Activated T-cell treated with anti-CD3 and anti-CD28 coated beads, Interleukin-2, amount 50 U/mL, for 24 hours (primary cell): ENCODE measurements around the gene ZGRF1.
"Not testable (repeated sequence)": the region's sequence is repeated elsewhere in the genome, so short reads cannot be mapped to it uniquely, and the experiment has no call there.

Experiments used
- DNase-seq: peaks from one replicate; pipeline ENCODE4 v3.0.0-alpha.2; 2020
- H3K27ac Mint-ChIP-seq: 2 replicates; pipeline ENCODE4 v1.8.0; 2020; ENCODE audit warnings: mild to moderate bottlenecking, mixed read lengths
- H3K27me3 Mint-ChIP-seq: 2 replicates; pipeline ENCODE4 v1.8.0; 2020; ENCODE audit warnings: mixed read lengths
- H3K36me3 Mint-ChIP-seq: 2 replicates; pipeline ENCODE4 v1.8.0; 2020; ENCODE audit warnings: low read depth, mixed read lengths
- H3K4me1 Mint-ChIP-seq: 2 replicates; pipeline ENCODE4 v1.8.0; 2020; ENCODE audit warnings: low read depth, mixed read lengths
- H3K4me3 Mint-ChIP-seq: 2 replicates; pipeline ENCODE4 v1.8.0; 2020; ENCODE audit warnings: mild to moderate bottlenecking, moderate library complexity, mixed read lengths
- H3K9me3 Mint-ChIP-seq: 2 replicates; pipeline ENCODE4 v1.8.0; 2020; ENCODE audit warnings: mixed read lengths

ZGRF1 gene

GRCh38 chr4:112636688-112637551 is at the start of gene ZGRF1, which contains the start of gene LARP7:
ZGRF1 (minus strand) TSS chr4:112636909; CDS start chr4:112633176, 3,733 bp downstream.
LARP7 (plus strand) TSS chr4:112637143; CDS start chr4:112644670, 7,527 bp downstream.
- no peaks in the 10 kb centered on the region for H3K27me3 Mint-ChIP-seq
- no peak within 1 kb of the TSS for H3K4me3 Mint-ChIP-seq
- no peak within 1 kb of the TSS for H3K27ac Mint-ChIP-seq
- DNase-seq, result peak; percentile 97
- H3K36me3 Mint-ChIP-seq, result peaks cover 21% of the 10 kb centered on the region
- peaks cover 29% of the 10 kb centered on the region for H3K4me1 Mint-ChIP-seq
- no peaks in the 10 kb centered on the region for H3K9me3 Mint-ChIP-seq

GRCh38 chr4:112680996-112681395 is 44.3 kb upstream of the ZGRF1 start:
- Mint-ChIP-seq H3K27ac (no peak overlapping the region), H3K4me3 (no peak overlapping the region), H3K4me1 (no peaks in the 10 kb centered on the region), H3K9me3 (no peaks in the 10 kb centered on the region), H3K27me3 (peaks cover 11% of the 10 kb centered on the region), H3K36me3 (no peaks in the 10 kb centered on the region)
- no peak for DNase-seq

GRCh38 chr4:112677519-112678091 is 40.9 kb upstream of the ZGRF1 start:
- no peak for DNase-seq
- no peaks in the 10 kb centered on the region for H3K4me1 Mint-ChIP-seq
- no peak overlapping the region for H3K27ac Mint-ChIP-seq
- H3K4me3 Mint-ChIP-seq, result no peak overlapping the region
- no peaks in the 10 kb centered on the region for H3K36me3 Mint-ChIP-seq
- no peaks in the 10 kb centered on the region for H3K27me3 Mint-ChIP-seq
- H3K9me3 Mint-ChIP-seq, result no peaks in the 10 kb centered on the region

- no peak for DNase-seq
- Mint-ChIP-seq H3K9me3 (no peaks in the 10 kb centered on the region), H3K27ac (no peak overlapping the region), H3K36me3 (no peaks in the 10 kb centered on the region), H3K27me3 (no peaks in the 10 kb centered on the region), H3K4me1 (no peaks in the 10 kb centered on the region), H3K4me3 (no peak overlapping the region)
Observed at GRCh38 chr4:112674376-112674775, 37.7 kb upstream of the ZGRF1 start.

GRCh38 chr4:112673686-112674085 is 37.0 kb upstream of the ZGRF1 start:
- Mint-ChIP-seq H3K9me3 (no peaks in the 10 kb centered on the region), H3K27ac (no peak overlapping the region), H3K27me3 (no peaks in the 10 kb centered on the region), H3K4me3 (no peak overlapping the region), H3K4me1 (no peaks in the 10 kb centered on the region), H3K36me3 (no peaks in the 10 kb centered on the region)
- DNase-seq, result no peak

- Mint-ChIP-seq H3K4me3 (no peak overlapping the region), H3K4me1 (no peaks in the 10 kb centered on the region), H3K36me3 (no peaks in the 10 kb centered on the region), H3K9me3 (no peaks in the 10 kb centered on the region), H3K27ac (no peak overlapping the region), H3K27me3 (no peaks in the 10 kb centered on the region)
- no peak for DNase-seq
Observed at GRCh38 chr4:112673076-112673475, 36.4 kb upstream of the ZGRF1 start.

- Mint-ChIP-seq H3K4me3 (no peak overlapping the region), H3K9me3 (no peaks in the 10 kb centered on the region), H3K27me3 (no peaks in the 10 kb centered on the region), H3K4me1 (no peaks in the 10 kb centered on the region), H3K36me3 (no peaks in the 10 kb centered on the region), H3K27ac (no peak overlapping the region)
- DNase-seq, result no peak
Observed at GRCh38 chr4:112668131-112668530, 31.4 kb upstream of the ZGRF1 start.

GRCh38 chr4:112664611-112665010 is 27.9 kb upstream of the ZGRF1 start:
- H3K4me3 Mint-ChIP-seq, result no peak overlapping the region
- DNase-seq, result no peak
- no peaks in the 10 kb centered on the region for H3K4me1 Mint-ChIP-seq
- H3K27ac Mint-ChIP-seq, result no peak overlapping the region
- no peaks in the 10 kb centered on the region for H3K9me3 Mint-ChIP-seq
- no peaks in the 10 kb centered on the region for H3K27me3 Mint-ChIP-seq
- no peaks in the 10 kb centered on the region for H3K36me3 Mint-ChIP-seq

- H3K36me3 Mint-ChIP-seq, result peaks cover 70% of the 10 kb centered on the region
- H3K27me3 Mint-ChIP-seq, DNase-seq, H3K4me3 Mint-ChIP-seq, H3K9me3 Mint-ChIP-seq, H3K27ac Mint-ChIP-seq, H3K4me1 Mint-ChIP-seq: not testable (repeated sequence)
Observed at GRCh38 chr4:112656115-112656514, 19.4 kb upstream of the ZGRF1 start.

- Mint-ChIP-seq H3K4me1 (no peaks in the 10 kb centered on the region), H3K27me3 (no peaks in the 10 kb centered on the region), H3K27ac (no peak overlapping the region), H3K4me3 (no peak overlapping the region), H3K36me3 (peaks cover 75% of the 10 kb centered on the region), H3K9me3 (no peaks in the 10 kb centered on the region)
- no peak for DNase-seq
Observed at GRCh38 chr4:112655270-112655669, 18.6 kb upstream of the ZGRF1 start.

GRCh38 chr4:112652216-112652615 is 15.5 kb upstream of the ZGRF1 start:
- H3K4me3 Mint-ChIP-seq, result no peak overlapping the region
- DNase-seq, result no peak
- H3K4me1 Mint-ChIP-seq, result no peaks in the 10 kb centered on the region
- H3K27me3 Mint-ChIP-seq, result no peaks in the 10 kb centered on the region
- peaks cover 82% of the 10 kb centered on the region for H3K36me3 Mint-ChIP-seq
- no peak overlapping the region for H3K27ac Mint-ChIP-seq
- no peaks in the 10 kb centered on the region for H3K9me3 Mint-ChIP-seq

GRCh38 chr4:112651641-112652040 is 14.9 kb upstream of the ZGRF1 start:
- peaks cover 84% of the 10 kb centered on the region for H3K36me3 Mint-ChIP-seq

GRCh38 chr4:112650332-112650731 is 13.6 kb upstream of the ZGRF1 start:
- Mint-ChIP-seq H3K27ac (no peak overlapping the region), H3K9me3 (no peaks in the 10 kb centered on the region), H3K4me3 (no peak overlapping the region), H3K36me3 (peaks cover 82% of the 10 kb centered on the region), H3K27me3 (no peaks in the 10 kb centered on the region), H3K4me1 (no peaks in the 10 kb centered on the region)
- DNase-seq, result no peak

More at GRCh38 chr4:112651641-112652040, 14.9 kb upstream of the ZGRF1 start:
- Mint-ChIP-seq H3K4me1 (no peaks in the 10 kb centered on the region), H3K9me3 (no peaks in the 10 kb centered on the region), H3K4me3 (no peak overlapping the region), H3K27me3 (no peaks in the 10 kb centered on the region), H3K27ac (no peak overlapping the region)
- DNase-seq, result no peak

- Mint-ChIP-seq H3K9me3 (no peaks in the 10 kb centered on the region), H3K27ac (no peak overlapping the region), H3K36me3 (peaks cover 78% of the 10 kb centered on the region)
Observed at GRCh38 chr4:112649055-112649408, 12.3 kb upstream of the ZGRF1 start.

More at GRCh38 chr4:112649055-112649408, 12.3 kb upstream of the ZGRF1 start:
- no peak overlapping the region for H3K4me3 Mint-ChIP-seq
- H3K27me3 Mint-ChIP-seq, result no peaks in the 10 kb centered on the region
- no peak for DNase-seq
- no peaks in the 10 kb centered on the region for H3K4me1 Mint-ChIP-seq
